LNCAP (cell line): Measurements from ENCODE around the gene RING1.

Experiments used
- TF ChIP-seq, protein P1 (sequence below): fragments of 450-650 bp; IDR thresholded peaks from 2 replicates; pipeline ENCODE4 v1.5.1; 2017; ENCODE audit warnings: mild to moderate bottlenecking

The RING1 gene

DNA sequence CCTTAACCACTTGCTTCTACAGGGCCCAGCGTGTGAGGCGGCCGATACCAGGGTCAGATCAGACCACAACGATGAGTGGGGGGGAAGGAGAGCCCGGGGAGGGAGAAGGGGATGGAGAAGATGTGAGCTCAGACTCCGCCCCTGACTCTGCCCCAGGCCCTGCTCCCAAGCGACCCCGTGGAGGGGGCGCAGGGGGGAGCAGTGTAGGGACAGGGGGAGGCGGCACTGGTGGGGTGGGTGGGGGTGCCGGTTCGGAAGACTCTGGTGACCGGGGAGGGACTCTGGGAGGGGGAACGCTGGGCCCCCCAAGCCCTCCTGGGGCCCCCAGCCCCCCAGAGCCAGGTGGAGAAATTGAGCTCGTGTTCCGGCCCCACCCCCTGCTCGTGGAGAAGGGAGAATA is 2.8 kb downstream of the RING1 start:
- TF ChIP-seq, protein P1, sequence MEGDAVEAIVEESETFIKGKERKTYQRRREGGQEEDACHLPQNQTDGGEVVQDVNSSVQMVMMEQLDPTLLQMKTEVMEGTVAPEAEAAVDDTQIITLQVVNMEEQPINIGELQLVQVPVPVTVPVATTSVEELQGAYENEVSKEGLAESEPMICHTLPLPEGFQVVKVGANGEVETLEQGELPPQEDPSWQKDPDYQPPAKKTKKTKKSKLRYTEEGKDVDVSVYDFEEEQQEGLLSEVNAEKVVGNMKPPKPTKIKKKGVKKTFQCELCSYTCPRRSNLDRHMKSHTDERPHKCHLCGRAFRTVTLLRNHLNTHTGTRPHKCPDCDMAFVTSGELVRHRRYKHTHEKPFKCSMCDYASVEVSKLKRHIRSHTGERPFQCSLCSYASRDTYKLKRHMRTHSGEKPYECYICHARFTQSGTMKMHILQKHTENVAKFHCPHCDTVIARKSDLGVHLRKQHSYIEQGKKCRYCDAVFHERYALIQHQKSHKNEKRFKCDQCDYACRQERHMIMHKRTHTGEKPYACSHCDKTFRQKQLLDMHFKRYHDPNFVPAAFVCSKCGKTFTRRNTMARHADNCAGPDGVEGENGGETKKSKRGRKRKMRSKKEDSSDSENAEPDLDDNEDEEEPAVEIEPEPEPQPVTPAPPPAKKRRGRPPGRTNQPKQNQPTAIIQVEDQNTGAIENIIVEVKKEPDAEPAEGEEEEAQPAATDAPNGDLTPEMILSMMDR, result no peak

DNA sequence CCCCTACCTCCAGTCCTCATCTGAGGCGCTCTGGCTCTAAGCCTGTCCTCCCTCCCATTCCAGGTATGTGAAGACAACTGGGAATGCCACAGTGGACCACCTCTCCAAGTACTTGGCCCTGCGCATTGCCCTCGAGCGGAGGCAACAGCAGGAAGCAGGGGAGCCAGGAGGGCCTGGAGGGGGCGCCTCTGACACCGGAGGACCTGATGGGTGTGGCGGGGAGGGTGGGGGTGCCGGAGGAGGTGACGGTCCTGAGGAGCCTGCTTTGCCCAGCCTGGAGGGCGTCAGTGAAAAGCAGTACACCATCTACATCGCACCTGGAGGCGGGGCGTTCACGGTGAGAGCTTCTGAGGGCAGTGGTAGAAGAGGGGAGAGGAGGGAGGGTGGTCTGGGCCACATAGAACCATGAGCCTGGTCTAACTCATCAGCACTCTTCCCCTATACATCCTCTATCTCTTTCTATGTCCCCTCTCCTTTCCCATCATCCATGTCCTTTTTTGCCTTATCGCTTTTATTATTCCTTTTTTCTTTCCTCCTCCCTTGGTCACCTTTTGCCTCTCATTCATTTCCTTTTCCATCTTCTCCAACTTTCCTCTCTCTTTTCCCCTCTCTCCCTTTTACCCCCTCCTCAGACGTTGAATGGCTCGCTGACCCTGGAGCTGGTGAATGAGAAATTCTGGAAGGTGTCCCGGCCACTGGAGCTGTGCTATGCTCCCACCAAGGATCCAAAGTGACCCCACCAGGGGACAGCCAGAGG is 3.5 kb downstream of the RING1 start:
- TF ChIP-seq, protein P1, result no peak

DNA sequence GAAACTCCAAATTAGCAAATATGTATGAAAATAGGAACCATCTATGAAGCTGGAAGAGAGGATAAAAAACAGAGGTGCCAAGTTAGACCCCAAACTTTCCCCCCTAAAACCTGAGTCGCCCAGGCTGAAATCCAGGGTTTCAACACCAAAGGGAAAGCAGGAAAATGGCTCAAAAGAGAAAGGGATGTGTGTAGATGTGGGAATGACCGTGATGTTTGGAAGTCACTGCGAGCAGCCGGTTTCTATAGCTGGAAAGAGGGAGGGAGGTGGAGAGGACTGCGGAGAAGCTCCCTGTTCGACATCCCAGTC is 4.5 kb downstream of the RING1 start:
- TF ChIP-seq, protein P1, result no peak

DNA sequence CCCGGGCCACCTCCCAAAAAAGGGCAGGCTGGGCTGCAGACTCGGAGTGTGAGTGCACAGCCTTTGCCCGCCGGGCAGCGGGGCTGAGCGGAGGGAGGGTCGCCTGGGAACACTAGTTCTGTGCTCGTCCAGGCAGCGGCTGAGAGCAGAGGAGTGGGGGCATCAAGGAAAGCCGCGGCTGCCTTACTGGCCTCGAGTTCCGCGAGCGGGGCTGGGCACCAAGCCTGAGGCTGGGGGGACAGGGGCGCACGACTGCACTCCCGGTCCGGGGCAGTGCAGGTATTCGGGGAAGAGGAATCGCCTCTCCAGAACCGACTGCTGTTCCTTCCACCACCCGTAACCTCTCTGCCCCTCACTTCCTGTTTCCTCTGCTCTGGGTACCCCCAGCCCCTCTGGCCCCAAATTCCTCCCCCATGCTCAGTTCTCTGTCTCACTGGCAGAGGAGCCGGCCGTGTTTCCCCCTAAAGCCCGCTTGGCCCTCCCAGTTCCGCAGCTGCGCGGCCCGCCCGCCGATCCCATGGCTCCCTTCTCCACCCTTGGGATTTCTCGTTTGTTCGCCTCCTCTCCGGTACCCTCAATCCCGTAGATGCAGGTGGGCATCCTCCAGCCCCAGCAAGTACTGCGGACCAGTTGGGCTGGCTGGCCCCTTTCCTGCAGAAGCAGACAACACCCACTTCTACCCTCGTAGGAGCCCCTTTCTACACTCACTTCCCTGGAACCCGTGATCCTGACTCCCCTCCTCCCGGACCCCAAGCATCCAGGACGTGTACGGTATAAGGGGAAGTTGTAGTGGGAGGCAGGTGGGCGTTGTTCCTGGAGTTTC is 5.1 kb downstream of the RING1 start:
- TF ChIP-seq, protein P1, result no peak

DNA sequence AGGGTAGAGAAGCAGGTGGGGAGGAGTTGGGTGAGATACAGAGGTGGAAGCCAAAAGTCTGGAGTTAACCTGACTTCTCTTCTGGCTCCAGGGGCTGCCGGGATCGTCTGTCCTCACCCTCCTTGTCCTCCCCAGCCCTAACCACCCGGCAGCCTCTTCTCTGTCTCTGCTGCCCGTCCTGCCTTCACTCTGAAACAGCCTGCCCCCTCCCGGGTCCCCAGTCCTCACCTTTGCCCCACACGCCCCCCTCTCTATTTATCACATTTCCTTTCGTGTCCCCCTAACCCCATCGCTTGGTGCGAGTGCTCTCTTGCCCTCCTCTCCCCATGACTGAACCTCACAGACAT is 5.7 kb downstream of the RING1 start:
- TF ChIP-seq, protein P1, result no peak

DNA sequence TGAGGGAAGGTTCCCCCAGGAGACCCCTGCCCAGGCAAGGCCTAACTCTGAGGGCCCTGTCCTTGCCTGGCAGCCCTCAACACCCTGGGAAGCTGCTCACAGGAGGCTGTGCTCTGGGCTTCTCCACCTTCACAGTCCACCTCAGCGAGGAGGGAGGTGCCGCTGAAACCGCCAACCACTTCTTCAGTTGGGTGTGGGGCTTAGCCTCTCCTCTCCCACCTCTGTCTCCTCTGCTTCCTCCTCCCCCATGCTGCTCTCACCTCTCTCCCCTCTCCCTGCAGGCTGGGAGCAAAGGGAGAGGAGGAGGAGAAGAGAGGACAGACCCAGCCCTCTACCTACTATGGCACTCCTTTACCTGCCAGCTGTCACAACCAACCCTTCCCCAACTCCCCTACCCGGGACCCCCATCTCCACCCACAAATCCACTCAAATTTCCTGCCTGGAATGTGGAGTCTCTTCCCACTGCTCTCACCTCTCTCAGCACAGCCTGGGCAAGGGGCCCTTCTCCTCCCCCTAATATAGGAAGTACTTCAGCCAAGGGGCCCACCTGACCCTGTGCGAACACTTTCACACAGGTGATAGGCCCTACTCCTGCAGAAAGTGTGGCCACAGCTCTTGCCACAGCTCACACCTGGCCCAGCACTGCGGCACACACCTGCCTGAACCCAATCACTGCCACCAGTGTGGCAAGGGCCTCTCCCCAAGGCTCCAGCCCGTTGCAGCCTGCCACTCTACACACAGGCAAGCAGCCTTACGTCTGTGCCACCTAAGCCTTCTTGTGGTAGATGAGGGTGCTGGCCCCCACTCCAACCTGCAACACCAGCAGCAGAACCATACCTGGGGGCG is 7.2 kb downstream of the RING1 start:
- TF ChIP-seq, protein P1, result no peak

DNA sequence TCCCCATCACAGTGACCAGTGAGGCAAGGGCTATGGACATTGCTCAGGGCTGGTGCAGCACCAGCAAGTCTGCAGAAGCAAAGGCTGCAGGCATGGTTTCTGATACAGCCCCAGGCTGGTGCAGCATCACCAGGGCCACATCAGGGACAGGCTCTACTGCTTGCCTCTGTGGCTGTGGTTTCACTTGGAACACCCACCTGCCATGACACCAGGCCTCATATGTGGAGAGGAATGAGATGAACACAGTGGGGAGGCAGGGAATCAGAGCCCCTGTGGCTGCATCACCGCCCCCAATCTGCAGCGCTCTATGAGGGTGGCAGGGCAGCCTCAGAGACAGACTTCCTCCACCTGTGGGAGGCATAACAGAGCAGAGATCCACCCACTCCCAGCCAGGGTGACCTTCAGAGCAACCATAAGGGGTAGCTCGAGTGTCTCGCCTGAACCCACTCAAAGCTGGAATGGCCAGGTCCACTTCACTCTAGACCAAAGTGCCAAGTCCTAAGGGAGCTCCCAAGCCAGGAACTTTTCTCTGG is 7.9 kb downstream of the RING1 start:
- TF ChIP-seq, protein P1, result no peak
